Choroid plexus epithelial cell (primary cell): ENCODE measurements around the gene TSNAX.
A peak's percentile ranks its signal among the peaks of the same experiment; 100 is the strongest.

Experiments
- DNase-seq: peaks from one replicate; pipeline ENCODE4 v3.0.0-alpha.2; 2010; ENCODE audit warnings: low read depth
- H3K4me3 ChIP-seq: 2 replicates; pipeline ENCODE4 v1.5.1; 2011; ENCODE audit warnings: low read depth, mild to moderate bottlenecking, control low read depth, low read length, moderate library complexity
- CTCF ChIP-seq: conservative IDR thresholded peaks from 2 replicates; pipeline ENCODE4 v1.5.1; 2011; ENCODE audit warnings: low read depth, mild to moderate bottlenecking, control low read depth, inconsistent platforms, low read length, moderate library complexity

The TSNAX gene

GRCh38 chr1:231536099-231536498, 7.6 kb downstream of the TSNAX start:
- DNase-seq = no peak
- H3K4me3 ChIP-seq = no peak overlapping the region
- TF ChIP-seq CTCF = no peak

- H3K4me3 ChIP-seq = no peak overlapping the region
- no peak for TF ChIP-seq CTCF
- no peak for DNase-seq
Measured at GRCh38 chr1:231540847-231541246, 12.4 kb downstream of the TSNAX start.

GRCh38 chr1:231541842-231542241, 13.4 kb downstream of the TSNAX start:
- H3K4me3 ChIP-seq = no peak overlapping the region
- DNase-seq = no peak
- TF ChIP-seq CTCF = no peak

GRCh38 chr1:231544943-231545592, 16.6 kb downstream of the TSNAX start:
- DNase-seq = no peak
- no peak for TF ChIP-seq CTCF

GRCh38 chr1:231546693-231547092, 18.2 kb downstream of the TSNAX start:
- TF ChIP-seq CTCF = no peak
- no peak for DNase-seq
- H3K4me3 ChIP-seq = no peak overlapping the region

More at GRCh38 chr1:231544943-231545592, 16.6 kb downstream of the TSNAX start:
- no peak overlapping the region for H3K4me3 ChIP-seq

GRCh38 chr1:231549733-231550447, 21.4 kb downstream of the TSNAX start:
- DNase-seq = no peak
- no peak for TF ChIP-seq CTCF
- H3K4me3 ChIP-seq = no peak overlapping the region

- TF ChIP-seq CTCF = peak; percentile 71
- peak; percentile 47 for DNase-seq
- no peak overlapping the region for H3K4me3 ChIP-seq
Measured at GRCh38 chr1:231550448-231550781, 21.9 kb downstream of the TSNAX start.
